ENCODE results near the gene ERGIC3.

The ERGIC3 gene

GRCh38 chr20:35556871-35557270 lies 15.0 kb downstream of the ERGIC3 start:
- H3K4me3 ChIP-seq (ENCODE audit: low read depth, low read length): no peak overlapping the region
- CTCF ChIA-PET: no interaction called here
- POLR2A ChIA-PET: no interaction called here
- peaks cover 0 to 68% of the 10 kb centered on the region in 2 experiments; a peak in 2 of 3 replicates for H3K36me3 ChIP-seq (ENCODE audit: control insufficient read depth in 2 of 2, insufficient read depth in 1 of 2, low read length in 2 of 2)
- no peaks in the 10 kb centered on the region for H3K4me1 ChIP-seq (ENCODE audit: control insufficient read depth, insufficient read depth, low read length)
- H3K27ac ChIP-seq (ENCODE audit: extremely low read depth, low read depth, low read length): no peak overlapping the region
- H3K9me3 ChIP-seq (ENCODE audit: control insufficient read depth, insufficient read depth, low read depth, low read length): no peaks in the 10 kb centered on the region
- TF ChIP-seq ZNF239 (tag by site-specific recombination; IDR thresholded peaks at IDR 0.05): no peak
- no peak for TF ChIP-seq ZNF426 (tag by site-specific recombination; IDR thresholded peaks at IDR 0.05)
- TF ChIP-seq ZNF658 (tag by site-specific recombination; IDR thresholded peaks at IDR 0.05): no peak
- no peak for TF ChIP-seq ZBTB1 (tag by site-specific recombination; IDR thresholded peaks at IDR 0.05)
- TF ChIP-seq ZNF10 (tag by site-specific recombination; IDR thresholded peaks at IDR 0.05): no peak
- TF ChIP-seq REST (tag by site-specific recombination; IDR thresholded peaks at IDR 0.05): no peak

GRCh38 chr20:35558451-35558850 lies 16.6 kb downstream of the ERGIC3 start:
- ChIA-PET POLR2A (interaction anchor here (0.6 to 1.7 kb wide), 2 partner anchors 16 to 89 kb away, joined by 3 to 4 read pairs; no protein-coding TSS in a partner anchor), CTCF (no interaction called here)
- H3K4me1 ChIP-seq (ENCODE audit: control insufficient read depth, insufficient read depth, low read length): no peaks in the 10 kb centered on the region

More at GRCh38 chr20:35558451-35558850, 16.6 kb downstream of the ERGIC3 start:
- H3K27ac ChIP-seq (ENCODE audit: extremely low read depth, low read depth, low read length): no peak overlapping the region
- peaks cover 0 to 54% of the 10 kb centered on the region in 2 experiments; a peak in 1 of 3 replicates for H3K36me3 ChIP-seq (ENCODE audit: control insufficient read depth in 2 of 2, insufficient read depth in 1 of 2, low read length in 2 of 2)
- H3K9me3 ChIP-seq (ENCODE audit: control insufficient read depth, insufficient read depth, low read depth, low read length): no peaks in the 10 kb centered on the region
- TF ChIP-seq ZNF529 (tag by site-specific recombination; IDR thresholded peaks at IDR 0.05; ENCODE audit: insufficient replicate concordance): no peak
- no peak for TF ChIP-seq MYNN (tag by site-specific recombination; IDR thresholded peaks at IDR 0.05; ENCODE audit: borderline replicate concordance)
- TF ChIP-seq BCL11A (tag by site-specific recombination; IDR thresholded peaks at IDR 0.05; ENCODE audit: low read depth): no peak
- no peak for TF ChIP-seq HOXD13 (CRISPR knock-in tag; IDR thresholded peaks at IDR 0.05; ENCODE audit: borderline replicate concordance)
- TF ChIP-seq ZNF211 (tag by site-specific recombination; IDR thresholded peaks at IDR 0.05; ENCODE audit: low read depth): no peak
- no peak for TF ChIP-seq ZSCAN16 (tag by site-specific recombination; IDR thresholded peaks at IDR 0.05)
- no peak for TF ChIP-seq ZNF280C (tag by site-specific recombination; IDR thresholded peaks at IDR 0.05)
- TF ChIP-seq ZNF404 (tag by site-specific recombination; IDR thresholded peaks at IDR 0.05): no peak
- TF ChIP-seq CTCF (tag by site-specific recombination; IDR thresholded peaks at IDR 0.05): no peak
- no peak overlapping the region for H3K4me3 ChIP-seq (ENCODE audit: low read depth, low read length)

Measured in HEK293 (cell line).